Neutrophil (primary cell): ENCODE data around the gene SUPT3H.

Source experiments
- H3K27ac ChIP-seq: fragments of 200-600 bp; sonication (generic); 2 replicates; pipeline ENCODE4 v1.5.1; 2016; ENCODE audit warnings: mild to moderate bottlenecking, moderate library complexity
- H3K27me3 ChIP-seq: fragments of 200-600 bp; sonication (generic); 2 replicates; pipeline ENCODE4 v1.6.0; 2016; ENCODE audit warnings: mild to moderate bottlenecking
- H3K36me3 ChIP-seq: fragments of 200-600 bp; sonication (generic); 2 replicates; pipeline ENCODE4 v1.5.1; 2017
- H3K4me1 ChIP-seq, 2 experiments: fragments of 200-600 bp in 1 of 2; sonication (generic) in 1 of 2; 1 replicate in 1 of 2; 2 replicates in 1 of 2; pipeline versions ENCODE4 v1.5.1 to v1.6.1; 2013 to 2016; ENCODE audit warnings: low read depth in 1 of 2, low read length in 1 of 2, mild to moderate bottlenecking in 1 of 2, moderate library complexity in 1 of 2; ENCODE audit not compliant: control insufficient read depth in 1 of 2, insufficient read depth in 1 of 2
- H3K4me3 ChIP-seq, 2 experiments: fragments of 200-600 bp in 1 of 2; sonication (generic) in 1 of 2; 1 replicate in 1 of 2; 2 replicates in 1 of 2; pipeline ENCODE4 v1.5.1; 2013 to 2016; ENCODE audit warnings: low read depth in 1 of 2, low read length in 1 of 2, mild to moderate bottlenecking in 1 of 2, moderate library complexity in 1 of 2
- H3K9me3 ChIP-seq: fragments of 200-600 bp; sonication (generic); 2 replicates; pipeline ENCODE4 v1.5.1; 2016
- TF ChIP-seq, protein P1 (sequence below): fragments of 200-600 bp; sonication (generic); IDR thresholded peaks from 2 replicates; pipeline ENCODE4 v1.5.1; 2016; ENCODE audit warnings: antibody characterized with exemption

SUPT3H gene

DNA sequence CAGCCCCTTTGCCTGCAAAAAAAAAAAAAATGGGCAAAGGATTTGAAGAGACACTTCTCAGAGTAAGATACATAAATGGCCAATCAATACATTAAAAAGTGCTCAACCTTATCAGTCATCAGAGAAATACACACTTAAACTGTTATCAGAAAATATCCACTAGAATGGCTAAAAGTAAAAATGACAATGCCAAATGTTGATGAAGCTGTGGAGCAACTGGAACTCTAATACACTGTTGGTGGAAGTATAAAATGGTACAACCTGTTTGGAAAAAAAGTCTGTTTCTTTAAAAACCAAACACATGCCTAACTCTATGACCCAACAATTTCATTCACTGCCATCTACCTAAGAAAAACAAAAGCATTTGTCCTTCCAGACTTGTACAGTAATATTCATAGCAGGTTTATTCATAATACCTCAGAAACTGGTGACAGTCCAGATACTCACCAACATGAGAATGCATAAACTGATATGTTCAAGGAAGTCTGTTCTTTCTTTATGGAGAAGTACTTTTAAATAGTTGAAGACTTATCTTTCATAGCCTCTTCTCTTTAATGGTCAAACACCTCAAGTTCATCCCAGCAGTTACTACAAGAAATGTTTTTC lies 428.0 kb downstream of the SUPT3H start:
- no peaks in the 10 kb centered on the region for H3K36me3 ChIP-seq
- TF ChIP-seq, protein P1, sequence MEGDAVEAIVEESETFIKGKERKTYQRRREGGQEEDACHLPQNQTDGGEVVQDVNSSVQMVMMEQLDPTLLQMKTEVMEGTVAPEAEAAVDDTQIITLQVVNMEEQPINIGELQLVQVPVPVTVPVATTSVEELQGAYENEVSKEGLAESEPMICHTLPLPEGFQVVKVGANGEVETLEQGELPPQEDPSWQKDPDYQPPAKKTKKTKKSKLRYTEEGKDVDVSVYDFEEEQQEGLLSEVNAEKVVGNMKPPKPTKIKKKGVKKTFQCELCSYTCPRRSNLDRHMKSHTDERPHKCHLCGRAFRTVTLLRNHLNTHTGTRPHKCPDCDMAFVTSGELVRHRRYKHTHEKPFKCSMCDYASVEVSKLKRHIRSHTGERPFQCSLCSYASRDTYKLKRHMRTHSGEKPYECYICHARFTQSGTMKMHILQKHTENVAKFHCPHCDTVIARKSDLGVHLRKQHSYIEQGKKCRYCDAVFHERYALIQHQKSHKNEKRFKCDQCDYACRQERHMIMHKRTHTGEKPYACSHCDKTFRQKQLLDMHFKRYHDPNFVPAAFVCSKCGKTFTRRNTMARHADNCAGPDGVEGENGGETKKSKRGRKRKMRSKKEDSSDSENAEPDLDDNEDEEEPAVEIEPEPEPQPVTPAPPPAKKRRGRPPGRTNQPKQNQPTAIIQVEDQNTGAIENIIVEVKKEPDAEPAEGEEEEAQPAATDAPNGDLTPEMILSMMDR = no peak
- H3K4me3 ChIP-seq = no peak overlapping the region
- H3K4me1 ChIP-seq = no peaks in the 10 kb centered on the region
- no peaks in the 10 kb centered on the region for H3K27me3 ChIP-seq
- H3K27ac ChIP-seq = no peak overlapping the region
- no peaks in the 10 kb centered on the region for H3K9me3 ChIP-seq

DNA sequence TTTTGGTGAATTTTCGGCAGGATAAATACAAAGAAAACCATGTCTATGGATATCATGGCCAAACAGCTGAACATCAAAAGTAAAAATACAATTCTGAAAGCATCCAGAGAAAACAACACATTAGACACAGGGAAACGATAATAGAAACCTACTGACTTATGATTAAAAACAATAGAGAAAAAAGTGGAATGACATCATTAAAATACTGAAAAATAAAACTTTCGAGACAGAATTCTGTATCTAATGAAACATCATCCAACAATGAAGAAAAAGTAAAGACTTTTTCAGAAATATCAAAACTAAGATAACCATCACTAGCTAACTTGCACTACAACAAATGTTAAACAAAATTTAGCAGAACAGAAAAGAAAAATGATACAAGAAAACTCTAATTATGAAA lies 434.2 kb downstream of the SUPT3H start:
- TF ChIP-seq, protein P1 = no peak
- no peaks in the 10 kb centered on the region for H3K27me3 ChIP-seq
- no peaks in the 10 kb centered on the region for H3K9me3 ChIP-seq
- no peaks in the 10 kb centered on the region for H3K36me3 ChIP-seq
- no peak overlapping the region for H3K27ac ChIP-seq
- no peaks in the 10 kb centered on the region for H3K4me1 ChIP-seq
- no peak overlapping the region for H3K4me3 ChIP-seq

DNA sequence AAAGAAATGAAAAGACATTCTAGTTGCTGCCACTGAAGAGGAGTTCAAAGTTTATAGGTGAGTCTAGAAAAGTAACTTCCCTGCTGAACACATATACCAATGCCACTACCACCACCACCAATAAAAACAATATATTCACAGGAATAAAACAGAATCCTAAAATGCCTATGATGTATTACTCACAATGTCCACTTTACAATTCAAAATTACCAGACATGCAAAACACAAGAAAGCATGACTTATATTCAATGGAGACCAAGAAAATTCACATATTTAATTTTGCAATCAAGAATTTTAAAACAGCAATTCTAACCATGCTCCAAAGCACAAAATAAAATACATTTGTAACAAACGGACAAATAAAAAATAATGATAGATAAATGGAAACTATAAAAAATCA lies 434.9 kb downstream of the SUPT3H start:
- TF ChIP-seq, protein P1 = no peak
- H3K9me3 ChIP-seq = no peaks in the 10 kb centered on the region
- H3K27ac ChIP-seq = no peak overlapping the region
- H3K36me3 ChIP-seq = no peaks in the 10 kb centered on the region
- H3K4me1 ChIP-seq = no peaks in the 10 kb centered on the region
- H3K4me3 ChIP-seq = no peak overlapping the region
- no peaks in the 10 kb centered on the region for H3K27me3 ChIP-seq

DNA sequence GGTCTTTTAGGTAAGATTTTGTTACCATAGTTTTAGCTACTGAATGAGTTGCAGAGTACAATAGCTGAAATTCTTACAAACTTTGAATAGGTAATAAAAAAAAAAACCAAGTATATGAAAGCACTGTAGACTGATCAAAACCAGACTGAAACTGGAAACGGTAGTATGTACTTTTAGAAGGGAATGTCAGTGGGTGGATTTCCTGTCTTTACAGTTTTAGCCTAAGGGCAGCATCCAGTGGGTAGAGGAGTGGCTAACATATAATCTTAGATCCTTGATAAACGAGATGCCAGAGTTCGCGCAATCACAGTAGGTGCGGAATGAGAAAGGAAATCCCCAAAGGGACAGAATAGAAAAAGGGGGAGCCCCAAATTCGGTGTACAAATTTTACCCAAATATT lies 435.5 kb downstream of the SUPT3H start:
- Histone ChIP-seq H3K27ac (no peak overlapping the region), H3K27me3 (no peaks in the 10 kb centered on the region), H3K4me1 (no peaks in the 10 kb centered on the region), H3K4me3 (no peak overlapping the region), H3K9me3 (no peaks in the 10 kb centered on the region), H3K36me3 (no peaks in the 10 kb centered on the region)
- TF ChIP-seq, protein P1 = no peak

DNA sequence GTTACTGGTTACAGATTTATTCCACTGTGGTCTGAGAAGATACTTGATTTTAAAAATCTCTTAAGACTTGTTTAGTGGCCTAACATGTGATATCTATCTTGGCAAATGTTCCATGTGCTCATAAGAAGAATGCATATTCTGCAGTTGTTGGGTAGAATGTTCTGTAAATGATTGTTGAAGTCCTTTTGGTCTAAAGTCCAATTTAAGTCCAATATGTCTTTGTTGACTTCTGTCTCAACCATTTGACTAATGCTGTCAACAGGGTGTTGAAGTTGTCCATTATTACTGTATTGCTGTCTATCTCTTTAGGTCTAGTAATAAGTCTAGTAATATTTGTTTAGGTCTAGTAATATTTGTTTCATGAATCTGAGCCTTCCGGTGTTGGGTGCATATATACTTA lies 437.4 kb downstream of the SUPT3H start:
- no peaks in the 10 kb centered on the region for H3K27me3 ChIP-seq
- TF ChIP-seq, protein P1 = no peak
- H3K4me1 ChIP-seq = no peaks in the 10 kb centered on the region
- H3K36me3 ChIP-seq = no peaks in the 10 kb centered on the region
- no peaks in the 10 kb centered on the region for H3K9me3 ChIP-seq
- H3K4me3 ChIP-seq = no peak overlapping the region
- no peak overlapping the region for H3K27ac ChIP-seq
